HG03064 (cell line): ENCODE results near the gene CORO2B.
"Not testable (repeated sequence)": the region's sequence is repeated elsewhere in the genome, so short reads cannot be mapped to it uniquely, and the experiment has no call there.

Experiments used
- ATAC-seq: cut with Tn5 transposase; IDR thresholded peaks from one replicate; pipeline ENCODE4 v1.9.1; 2021; ENCODE audit warnings: low read depth; ENCODE audit not compliant: unreplicated experiment

CORO2B gene

DNA sequence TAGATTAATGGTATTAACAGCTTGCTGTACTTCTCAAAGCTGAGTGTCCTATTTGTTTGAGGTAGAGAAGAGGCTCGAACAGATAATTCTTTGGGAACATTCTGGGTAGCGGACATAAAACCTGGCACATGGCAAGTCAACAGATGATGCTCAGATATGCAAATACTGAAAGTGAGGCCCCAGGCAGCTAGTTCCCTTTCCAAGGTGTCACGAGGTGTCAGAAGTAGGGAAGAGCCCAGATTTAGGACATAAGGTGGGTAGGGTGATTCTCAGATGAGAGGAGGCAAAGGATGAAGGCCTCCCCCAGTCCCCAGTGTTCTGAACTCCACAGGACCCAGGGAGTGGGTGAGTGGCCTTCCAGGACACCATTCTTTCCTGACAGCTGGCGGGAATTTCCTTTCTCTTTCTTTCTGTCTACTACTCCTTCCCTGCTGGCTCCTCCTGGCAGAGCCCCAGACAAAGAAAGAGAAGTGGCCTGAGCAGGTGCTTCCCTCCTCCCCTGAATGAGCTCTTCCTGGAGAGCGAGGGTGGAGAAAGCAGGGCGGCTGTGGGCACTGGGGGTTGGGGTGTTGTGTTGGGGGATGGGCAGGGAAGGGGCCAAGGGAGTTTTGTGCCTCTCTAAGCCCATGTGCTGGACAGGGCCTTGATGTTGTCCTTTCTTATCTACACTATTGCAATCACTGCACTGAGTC, 87.5 kb downstream of the CORO2B start:
- no peak for ATAC-seq

DNA sequence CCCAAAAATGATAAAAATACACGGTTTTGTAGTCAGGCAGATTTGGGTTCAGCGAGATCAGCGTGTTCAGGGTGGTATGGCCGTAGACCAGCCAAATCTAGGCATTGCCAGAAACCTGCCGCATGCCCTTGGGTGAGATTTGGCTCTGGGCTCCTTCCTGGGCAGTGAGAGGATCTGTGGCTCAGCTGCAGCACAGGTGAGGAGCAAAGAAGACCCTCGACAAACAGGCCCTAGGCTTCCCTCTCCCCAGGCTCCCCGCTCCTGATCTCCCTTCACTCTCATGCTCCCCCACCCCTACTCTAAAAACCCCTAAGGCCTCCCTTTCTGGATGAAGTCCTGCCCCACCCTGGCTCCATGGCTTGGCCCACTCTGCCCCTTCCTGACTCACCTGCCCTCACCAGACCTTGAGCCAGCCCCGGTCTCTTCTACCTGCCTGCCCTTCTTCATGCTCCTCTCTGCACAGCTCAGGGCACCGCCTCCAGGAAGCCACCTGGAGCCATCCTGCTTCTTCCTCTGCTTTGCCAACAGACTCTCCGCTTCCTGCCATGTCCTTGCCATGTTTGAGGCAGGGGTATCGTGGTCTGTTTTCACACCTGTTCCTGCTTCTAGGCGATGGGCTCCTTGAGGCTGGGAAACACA, 88.1 kb downstream of the CORO2B start:
- no peak for ATAC-seq

DNA sequence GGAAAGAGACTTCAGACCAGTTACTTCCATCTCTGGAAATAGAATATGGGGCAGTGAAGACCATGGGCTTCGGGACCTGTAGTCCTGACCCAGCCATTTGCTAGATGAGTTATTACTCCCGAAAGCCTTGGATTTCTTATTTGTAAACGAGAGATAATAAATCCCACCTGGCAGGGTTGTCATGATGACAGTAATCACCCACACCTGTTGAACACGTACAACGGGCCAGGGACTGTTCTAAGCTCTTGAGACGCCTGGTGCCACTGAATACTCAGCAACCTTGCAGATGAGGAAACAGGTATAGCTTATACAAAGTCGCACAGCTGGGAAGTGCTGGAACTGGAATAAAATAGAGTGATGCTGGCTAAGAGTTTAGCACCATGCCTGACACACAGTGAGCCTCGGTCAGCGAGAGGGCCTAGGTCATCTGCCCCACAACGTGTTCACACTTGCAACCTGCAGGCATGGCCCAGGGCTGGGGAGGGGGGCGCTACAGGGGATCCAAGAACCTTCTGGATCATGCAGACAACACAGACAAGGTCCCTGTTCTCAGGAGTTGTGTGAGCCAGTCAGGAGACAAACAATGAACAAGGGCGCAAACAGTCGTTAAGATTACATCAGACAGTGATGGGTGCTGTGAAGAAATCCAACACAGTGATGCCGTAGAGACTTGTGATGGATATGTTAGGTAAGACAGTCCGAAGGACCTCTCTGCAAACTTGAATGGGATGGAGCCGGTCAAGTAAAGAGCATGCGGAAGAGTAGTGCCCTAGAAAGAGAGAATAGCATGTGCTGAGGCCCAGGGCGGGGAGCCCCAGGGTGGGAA, 89.2 kb downstream of the CORO2B start:
- no peak for ATAC-seq

DNA sequence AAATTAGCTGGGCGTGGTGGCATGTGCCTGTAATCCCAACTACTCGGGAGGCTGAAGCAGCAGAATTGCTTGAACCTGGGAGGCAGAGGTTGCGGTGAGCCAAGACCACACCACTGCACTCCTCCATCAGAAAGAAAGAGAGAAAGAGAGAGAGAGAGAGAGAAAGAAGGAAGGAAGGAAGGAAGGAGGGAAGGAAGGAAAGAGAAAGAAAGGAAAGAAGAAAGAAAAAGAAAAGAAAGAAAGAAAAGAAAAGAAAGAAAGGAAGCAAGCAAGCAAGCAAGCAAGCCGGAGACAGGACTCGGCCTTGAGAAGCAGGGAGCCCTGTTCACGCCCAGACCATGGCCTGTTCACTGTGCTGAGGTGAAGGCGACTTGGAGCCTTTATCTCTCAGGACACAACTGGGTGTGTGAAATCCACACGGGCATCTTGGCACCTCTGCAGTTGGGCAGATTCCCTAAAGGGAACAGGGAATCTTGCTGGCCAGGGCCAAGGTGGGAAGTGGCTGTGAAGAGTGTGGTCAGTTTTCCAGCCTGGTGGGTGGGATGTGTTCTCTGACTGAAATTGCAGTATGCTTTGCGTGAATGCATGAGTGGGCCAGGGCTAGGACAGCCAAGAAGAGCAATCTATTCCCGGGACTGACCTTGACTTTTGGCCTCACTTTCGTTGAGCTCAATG, 90.3 kb downstream of the CORO2B start:
- ATAC-seq = no peak

DNA sequence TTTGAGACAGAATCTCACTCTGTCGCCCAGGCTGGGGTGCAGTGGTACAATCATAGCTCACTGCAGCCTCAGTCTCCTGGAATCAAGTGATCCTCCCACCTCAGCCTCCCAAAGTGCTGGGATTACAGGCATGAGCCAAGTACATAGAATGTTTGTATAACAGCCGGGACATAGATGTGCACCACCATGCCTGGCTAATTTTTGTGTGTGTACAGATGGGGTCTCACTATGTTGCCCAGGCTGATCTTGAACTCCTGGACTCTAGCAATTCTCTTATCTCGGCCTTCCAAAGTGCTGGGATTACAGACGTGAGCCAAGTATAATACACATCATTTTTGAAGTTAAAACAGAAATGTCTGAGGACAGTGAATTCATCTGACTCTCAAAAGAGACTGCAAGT, 93.5 kb downstream of the CORO2B start:
- no peak for ATAC-seq

DNA sequence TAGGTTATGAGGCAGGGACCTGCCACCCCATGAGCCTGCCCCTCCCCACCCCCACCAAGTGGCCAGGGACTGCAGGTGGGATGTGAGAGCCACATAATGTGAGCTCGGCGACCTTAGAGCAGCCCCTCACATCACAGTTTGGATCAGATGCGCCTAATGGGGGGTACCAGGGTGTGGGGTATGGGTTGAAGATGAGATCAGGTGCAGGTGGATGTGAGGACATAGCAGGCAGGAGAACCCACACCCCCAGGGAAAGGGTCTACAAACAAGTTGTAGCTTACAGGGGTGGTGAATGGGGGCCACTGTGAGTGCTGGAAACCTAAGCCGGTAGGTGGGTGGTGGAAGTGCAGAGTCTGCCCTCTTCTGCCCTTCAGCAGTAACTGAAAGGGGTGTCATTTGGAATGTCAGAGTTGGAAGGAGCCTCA, 94.0 kb downstream of the CORO2B start:
- ATAC-seq = no peak

DNA sequence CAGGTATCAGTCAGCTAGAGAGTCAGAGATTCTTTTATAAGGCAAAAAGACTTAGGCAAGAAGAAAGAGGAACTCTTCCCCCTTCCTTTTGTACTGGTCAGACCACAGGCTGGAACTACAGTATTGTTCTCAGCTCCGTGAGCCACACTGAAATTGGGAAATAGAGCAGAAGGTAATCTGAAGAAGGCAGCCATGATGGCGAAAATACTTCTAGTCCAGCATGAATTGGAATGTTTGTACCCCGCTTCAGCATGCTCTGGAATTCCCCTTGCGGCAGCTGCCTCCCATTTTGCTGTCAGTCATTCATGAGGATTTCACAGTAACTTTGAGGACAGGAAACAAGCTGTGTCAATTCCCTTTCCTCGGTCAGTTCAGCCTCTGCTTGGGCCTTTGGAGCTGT, 96.2 kb downstream of the CORO2B start:
- ATAC-seq = no peak

DNA sequence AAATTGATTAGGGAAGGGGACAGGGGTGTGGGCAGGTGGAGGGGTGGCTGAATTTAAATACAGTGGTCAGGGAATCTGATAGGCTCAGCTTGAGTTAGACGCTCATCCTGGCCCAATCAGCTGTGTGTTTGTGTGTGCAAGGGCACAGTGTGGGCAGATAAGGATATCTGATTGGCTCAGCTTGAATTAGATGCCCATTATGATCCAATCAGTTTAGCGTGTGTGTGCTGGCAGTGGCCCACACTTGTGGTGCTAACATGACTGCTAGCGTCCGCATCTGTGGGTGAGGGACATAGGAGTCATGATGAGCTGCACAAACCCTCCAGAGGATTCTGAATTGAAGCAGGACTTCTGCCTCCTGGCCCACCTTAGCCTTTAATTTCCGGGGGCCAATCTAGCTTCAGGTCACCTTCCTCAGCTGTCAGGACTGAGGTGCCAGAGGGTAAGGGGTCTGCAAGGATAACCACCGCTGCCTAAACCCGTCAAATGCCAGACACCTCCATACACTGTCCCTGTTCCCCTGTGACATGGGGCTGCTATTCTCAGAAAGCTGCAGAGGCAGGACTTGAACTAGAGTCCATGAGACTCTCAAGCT, 97.3 kb downstream of the CORO2B start:
- ATAC-seq = no peak

DNA sequence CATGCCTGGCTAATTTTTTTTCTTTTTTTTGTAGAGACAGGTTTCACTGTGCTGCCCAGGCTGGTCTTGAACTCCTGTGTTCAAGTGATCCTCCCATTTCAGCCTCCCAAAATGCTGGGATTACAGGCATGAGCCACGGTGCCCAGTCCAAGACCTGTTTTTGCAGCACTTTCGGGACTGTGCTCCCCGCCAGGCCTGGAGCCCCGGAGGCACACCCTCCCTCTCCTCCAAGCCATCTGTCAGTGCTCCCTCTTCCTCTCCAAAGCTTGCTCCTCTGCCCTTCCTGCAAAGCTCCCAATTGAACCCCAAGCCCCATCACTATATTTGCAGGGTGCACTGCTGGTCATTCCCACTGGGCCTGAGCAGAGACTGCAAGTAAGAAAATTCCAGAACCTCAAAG, 98.1 kb downstream of the CORO2B start:
- no peak for ATAC-seq

DNA sequence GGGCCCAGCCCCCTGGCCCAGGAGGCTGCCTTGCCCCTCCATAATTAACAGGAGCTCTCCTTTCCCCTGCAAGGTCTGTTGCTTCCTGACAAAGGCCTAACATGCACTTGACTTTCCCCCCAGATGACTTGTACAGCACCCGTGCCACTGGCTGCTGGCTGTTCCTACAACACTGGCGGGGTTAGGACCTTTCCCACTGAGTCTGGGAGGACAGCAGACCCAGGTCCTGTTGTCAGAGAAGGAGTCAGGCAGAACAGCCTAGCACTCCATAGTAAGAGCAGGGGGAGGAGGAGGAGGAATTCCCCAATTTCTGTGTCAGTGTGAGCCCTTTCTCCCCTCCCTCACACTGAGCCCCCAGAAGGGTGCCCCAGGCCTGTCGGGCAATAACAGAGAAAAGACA, 99.2 kb downstream of the CORO2B start:
- ATAC-seq = no peak

DNA sequence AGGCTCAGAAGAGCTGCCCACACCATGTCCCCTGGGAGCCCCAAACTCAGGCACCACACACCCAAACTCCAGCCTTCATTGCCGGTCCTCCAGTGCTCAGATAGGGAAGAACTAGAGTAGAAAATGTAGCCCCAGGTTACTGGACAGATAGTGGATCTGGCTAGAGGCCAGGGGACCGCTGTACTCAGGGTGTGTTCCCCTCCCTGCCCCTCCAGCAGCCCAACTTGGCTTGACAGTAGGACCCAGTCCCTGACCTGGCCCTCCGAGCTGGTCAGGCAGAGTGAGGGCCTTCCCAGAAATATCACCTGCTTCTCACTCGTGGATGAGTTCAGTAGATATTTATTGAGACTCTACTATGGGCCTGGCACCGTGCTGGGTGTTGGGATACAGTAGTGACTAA, 100.0 kb downstream of the CORO2B start:
- ATAC-seq = no peak

DNA sequence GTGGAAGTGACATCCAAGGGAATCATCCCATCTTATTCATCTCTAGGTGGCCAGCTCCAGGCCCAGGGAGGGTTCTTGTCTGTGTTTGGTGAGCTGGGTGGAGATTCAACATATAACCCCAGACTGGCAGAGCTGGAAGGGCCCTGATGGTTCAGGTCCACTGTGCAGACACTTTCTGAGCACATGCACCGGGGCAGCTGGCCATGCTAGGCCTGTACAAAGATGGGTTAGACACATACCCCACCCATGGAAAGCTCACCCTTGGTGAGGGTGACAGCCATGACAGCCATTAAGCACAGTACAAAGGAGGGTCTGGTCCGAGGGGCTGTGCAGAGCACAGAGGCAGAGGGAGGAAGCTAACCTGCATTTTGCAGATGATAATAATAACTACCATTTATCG, 100.4 kb downstream of the CORO2B start:
- ATAC-seq = no peak

DNA sequence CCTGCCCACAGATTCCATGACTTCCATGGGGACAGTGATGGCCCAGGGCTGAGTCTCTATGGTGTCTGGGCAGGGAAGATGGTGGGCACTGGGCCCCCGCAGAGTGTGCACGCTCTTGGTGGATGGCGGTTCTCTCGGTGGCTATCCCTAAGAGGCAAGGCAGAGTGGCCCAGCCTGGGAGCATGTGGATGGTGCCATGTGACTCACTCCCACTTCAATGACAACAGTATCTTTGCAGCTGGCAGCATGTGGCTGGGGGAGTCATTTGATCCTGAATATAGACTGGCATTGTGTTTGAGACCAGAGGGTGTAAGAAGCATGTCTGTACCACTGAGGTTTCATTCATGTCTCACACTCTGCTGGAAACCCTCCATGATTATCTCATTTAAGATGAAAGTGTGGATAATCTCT, 101.2 kb downstream of the CORO2B start:
- ATAC-seq = no peak

DNA sequence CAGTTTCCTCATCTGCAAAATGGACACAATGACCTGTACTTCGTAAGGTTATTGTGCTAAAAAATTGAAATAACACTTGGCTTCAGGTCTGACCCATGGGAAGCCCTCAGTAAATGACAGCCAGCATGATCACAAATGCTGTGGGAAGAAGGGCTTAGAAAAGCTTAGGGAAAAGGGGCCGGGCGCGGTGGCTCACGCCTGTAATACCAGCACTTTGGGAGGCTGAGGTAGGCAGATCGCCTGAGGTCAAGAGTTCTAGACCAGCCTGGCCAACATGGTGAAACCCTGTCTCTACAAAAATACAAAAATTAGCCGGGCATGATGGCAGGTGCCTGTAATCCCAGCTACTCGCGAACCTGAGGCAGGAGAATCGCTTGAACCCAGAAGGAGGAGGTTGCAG, 102.0 kb downstream of the CORO2B start:
- ATAC-seq = not testable (repeated sequence)

DNA sequence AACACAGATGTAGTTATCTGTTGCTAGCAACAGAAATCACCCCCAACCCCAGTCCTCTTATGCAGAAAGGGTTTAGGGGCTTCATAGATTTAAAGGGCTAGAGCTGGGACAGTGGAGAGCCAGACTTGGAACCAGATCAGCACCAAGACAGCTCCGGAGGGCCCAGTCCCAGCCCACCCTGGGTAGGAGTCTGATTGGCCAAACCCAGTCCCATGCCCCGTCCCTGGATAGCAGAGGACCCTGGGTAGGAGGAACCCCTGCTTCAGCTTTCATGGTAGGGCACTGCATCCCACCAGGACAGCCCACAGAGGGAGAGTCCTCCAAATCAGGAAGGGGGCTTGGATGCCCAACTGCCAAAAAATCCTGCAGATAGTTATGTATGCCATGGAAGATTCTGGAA, 103.0 kb downstream of the CORO2B start:
- no peak for ATAC-seq

DNA sequence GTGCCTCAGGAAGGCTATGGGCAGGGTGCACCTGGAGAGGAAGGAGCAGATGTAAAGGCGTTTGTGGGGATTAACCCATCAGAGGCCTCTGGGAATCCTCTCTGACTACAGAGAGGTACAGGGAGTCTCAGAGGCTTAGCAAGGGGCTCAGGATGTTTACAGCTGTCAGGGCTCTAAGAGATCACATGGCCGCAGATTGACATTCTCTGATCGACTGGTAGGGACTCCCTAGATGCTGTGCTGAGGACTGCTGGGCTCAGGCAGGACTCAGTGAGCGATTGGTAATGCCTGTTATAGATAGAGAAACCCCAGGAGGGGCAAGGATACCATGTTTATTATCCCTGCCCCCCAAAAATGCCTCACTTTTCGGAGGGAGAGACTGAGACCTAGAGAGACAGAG, 103.5 kb downstream of the CORO2B start:
- no peak for ATAC-seq

DNA sequence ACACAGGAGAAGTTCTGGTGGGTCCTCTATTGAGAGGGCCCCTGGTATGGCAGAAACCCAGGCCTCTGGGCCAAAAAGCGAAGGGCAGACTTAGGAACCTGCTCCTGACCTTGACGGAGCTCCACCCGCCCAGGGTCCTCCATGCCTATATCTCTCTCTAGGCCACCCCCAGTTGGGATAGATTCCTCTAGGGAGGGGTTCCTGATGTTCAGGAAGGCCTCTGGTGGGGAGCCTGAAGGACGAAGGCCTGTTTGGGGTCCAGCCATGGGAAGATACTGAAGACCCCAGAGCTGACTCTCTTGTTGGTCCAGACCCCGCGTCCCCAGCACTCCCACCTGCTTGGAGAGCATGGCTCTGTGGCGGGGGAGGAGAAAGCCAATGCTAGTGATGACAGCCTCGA, 104.2 kb downstream of the CORO2B start:
- ATAC-seq = no peak

DNA sequence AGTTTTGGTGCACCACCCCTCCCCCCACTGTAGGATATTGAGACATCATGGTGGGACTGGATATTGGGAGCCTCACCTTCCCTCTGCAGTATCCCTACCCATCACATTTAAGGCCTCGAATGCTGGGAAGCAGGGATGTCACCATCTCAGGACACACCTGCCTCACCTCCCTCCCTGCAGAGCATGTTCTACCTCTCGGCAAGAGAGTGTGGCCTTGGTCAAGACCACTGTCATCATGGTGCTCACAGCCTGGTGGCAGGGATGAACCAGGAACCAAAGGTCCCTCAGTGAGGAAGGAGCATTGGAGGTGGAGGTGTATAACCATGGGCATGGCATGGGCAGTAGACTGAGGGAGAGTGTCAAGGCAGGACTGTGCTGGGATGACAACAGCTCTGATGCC, 104.8 kb downstream of the CORO2B start:
- ATAC-seq = no peak

DNA sequence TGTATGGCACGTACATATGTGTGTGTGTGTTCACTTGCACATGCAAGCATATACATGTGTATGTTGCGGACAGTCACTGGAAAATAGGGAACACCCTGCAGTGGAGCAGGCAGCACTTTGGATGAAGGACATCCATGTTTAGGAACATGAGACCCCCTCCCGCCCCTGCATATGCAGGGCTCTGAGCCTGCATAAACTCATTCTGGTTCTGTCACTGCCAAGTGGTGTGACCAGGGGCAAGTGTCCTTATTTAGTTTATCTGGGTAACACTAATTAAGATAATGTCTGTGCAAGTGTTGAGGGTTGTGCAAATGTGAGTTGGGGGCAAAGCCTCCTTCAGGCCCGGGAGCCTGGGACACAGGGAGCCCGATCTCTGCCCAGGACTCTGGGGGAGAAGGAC, 105.7 kb downstream of the CORO2B start:
- no peak for ATAC-seq

DNA sequence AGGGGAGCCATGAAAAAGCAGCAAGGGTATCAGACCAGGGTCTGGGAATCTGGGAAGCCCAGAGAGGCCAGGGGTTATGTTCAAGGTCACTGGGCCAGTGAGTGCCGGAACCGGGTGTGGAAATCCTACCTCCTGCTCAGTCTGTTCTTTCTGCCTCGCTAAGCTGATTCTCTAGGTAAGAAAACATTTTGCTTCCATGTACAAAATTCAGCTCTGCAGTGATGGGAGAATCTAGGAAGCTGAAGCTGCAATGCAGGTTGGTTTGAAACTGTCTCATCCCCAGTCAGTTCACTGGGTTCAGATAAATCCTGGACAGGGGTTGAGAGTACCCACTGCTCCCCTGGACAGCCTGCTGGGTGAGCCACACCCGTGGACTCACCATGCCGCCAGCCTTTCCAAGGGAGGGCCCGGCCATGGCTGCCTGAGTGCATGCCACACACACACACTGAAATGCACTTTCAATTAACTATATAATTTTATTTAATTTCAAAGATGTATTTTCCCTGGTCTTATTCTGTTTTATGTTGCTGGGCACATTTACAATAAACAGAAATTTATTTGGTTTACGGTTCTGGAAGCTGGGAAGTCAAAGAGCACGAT, 108.4 kb downstream of the CORO2B start:
- ATAC-seq = no peak
